ENCODE results near the gene ABCF1.
"Not testable (repeated sequence)": the region's sequence is repeated elsewhere in the genome, so short reads cannot be mapped to it uniquely, and the experiment has no call there.

GRCh38 chr6:30521952-30522351 is 49.3 kb upstream of the ABCF1 start:
- not testable (repeated sequence) for TF ChIP-seq POLR2A, CTCF (IDR thresholded peaks at IDR 0.05)

Measured in lower leg skin (tissue), 3 donors.